GM10847 (cell line): ENCODE data around the gene PARN.

ENCODE experiments used
- POLR2A ChIP-seq: IDR thresholded peaks from 2 replicates; pipeline ENCODE4 v1.6.1; 2011; ENCODE audit not compliant: insufficient read length; ENCODE audit errors: extremely low read depth

The PARN gene

DNA sequence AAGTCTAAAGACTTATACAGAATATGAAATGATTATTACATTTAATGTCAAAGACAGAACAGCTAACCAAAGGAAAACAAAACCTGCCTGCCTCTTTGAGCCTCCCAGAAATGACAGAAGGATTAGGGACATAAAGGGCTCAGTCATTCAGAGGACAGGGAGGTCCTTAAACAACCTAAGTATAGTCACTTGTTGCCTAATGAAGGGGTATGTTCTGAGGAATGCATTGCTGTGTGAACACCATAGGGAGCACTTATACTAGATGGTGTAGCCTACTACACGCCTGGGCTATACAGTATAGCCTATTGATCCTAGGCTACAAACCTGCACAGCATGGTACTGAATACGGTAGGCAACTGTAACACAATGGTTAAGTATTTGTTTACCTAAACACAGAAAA lies 106.4 kb downstream of the PARN start:
- TF ChIP-seq POLR2A = no peak

DNA sequence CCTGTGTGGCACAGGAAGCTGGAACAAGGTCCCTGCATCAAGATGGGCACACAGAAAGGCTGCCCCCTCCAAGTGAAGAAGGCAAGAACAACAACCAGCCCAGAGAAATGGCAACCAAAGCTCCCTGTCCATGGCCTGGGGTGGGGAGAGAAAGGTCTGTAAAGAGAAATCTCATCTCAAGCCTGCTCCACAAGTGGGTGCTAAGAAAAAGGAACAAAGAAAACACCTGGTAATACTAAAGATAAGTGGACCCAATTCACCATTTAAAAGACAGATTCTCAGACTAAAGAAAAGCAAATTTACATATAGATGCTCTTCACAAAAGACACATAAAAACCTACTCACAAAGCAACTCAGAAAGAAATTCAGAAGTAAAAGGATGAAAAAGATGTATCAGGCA lies 107.4 kb downstream of the PARN start:
- no peak for TF ChIP-seq POLR2A

DNA sequence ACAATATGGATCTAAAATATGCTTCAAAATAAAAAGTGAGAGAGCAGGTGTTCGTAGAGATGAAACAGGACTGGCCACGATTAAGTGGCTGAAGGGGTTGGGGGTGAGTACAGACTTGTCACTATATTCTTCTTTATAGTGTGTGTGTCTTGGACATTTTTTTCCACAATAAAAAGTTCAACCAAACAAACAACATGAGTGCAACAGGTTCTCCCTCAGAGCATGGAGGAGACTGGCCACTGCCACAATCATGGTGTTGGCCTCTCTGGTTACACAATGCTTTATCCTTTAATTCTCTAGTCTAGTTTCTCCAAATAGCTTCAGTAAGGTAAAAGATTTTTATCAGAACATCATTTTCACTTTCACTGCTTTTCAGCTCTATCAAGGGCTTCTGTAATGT lies 109.3 kb downstream of the PARN start:
- no peak for TF ChIP-seq POLR2A

DNA sequence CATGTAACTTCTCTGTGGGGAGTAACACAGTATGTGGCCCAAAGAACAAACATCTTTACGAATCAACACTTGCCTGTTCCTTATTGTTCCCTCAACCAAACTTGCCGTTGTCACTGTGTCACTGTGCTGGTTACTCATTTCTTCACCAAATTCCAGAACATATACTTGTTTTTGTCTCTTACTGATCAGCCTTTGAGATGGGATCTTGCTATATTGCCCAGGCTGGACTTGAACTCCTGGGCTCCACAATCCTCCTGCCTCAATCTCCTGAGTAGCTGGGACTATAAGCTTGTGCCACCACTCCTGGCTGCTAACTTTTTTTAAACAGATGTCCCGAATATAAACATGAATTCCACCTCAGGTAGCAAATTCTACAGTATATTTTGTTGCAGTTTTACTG lies 115.1 kb downstream of the PARN start:
- TF ChIP-seq POLR2A = no peak

DNA sequence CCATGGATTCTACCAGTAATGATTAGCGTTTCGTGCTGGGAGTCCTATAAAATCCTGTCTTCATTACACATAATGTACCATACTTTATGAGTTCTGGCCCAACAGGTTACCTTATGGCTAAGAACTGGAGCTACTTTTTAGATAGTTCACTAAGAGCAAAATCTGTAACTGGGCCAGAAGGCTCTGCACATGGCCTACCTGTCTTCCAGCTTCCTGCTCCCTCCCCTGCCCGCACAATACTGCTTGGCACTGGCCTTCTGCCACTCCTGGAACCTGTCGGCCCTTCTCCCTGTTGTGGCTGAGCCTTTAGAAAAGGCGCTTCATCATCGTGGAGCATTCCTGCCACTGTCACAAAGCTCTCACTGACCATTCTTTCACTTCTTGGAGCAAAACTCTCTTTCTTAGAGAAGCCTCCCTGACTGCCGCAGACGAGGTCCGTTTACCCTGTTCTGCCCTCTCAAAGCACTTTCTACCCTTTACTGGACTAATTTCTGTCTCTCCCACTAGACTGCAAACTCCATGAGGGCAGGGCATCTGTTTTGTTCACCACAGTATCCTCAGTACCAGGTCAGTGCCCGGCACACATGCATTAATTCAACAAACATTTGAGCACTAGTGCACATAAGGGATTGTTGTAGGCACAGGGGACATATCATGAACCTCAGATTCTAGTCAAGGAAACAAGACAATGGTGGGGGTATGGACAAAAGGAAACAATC lies 116.5 kb downstream of the PARN start:
- TF ChIP-seq POLR2A = no peak

DNA sequence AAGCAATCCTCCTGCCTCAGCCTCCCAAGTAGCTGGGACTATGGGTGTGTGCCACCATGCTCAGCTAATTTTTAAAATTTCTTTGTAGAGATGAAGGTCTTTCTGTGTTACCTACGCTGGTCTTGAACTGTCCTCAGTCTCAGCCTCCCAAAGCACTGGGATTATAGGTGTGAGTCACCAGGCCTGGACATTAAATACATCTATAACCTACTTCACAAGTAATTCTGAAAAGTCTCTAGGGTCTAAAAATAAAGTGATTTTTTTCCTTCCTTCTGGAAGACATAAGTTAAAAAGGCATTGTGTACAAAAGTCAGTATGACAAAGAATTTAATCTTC lies 118.3 kb downstream of the PARN start:
- no peak for TF ChIP-seq POLR2A

DNA sequence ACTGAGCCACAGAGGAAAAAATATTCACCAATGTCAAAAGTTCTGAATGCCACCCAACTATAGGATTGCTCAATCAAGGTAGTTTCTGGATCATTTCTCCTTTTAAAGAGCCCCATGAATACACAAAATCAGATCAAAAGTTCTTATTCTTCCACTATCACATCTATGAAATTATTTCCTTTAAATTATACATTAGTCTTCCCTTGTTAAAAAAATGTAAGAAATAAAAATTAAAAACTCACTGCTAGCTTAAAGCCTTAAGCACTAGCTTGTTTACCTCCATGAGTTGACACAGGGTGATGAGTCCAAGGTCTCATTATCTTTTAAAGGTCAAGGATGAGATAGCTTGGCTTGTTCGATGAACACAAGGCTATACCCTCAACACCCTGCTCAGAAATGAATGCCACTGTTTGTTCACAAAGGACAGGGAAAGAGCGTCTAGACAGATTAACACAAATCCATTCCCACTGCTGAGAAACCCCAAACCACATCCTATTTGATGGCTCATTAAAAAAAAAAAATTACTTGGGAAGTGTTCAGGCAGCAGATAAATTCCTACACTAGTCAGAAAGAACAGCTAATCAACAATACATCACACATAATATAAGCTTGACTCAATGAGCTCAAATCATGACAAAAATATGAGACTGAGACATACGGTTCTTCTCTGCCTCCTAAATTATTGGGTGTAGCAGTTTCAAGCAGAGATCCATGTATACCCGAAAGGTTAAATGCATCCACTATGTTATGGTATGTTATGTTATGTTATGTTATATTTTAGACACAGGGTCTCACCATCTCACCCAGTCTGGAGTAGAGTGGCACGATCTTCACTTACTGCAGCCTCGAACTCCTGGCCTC lies 118.9 kb downstream of the PARN start:
- no peak for TF ChIP-seq POLR2A

DNA sequence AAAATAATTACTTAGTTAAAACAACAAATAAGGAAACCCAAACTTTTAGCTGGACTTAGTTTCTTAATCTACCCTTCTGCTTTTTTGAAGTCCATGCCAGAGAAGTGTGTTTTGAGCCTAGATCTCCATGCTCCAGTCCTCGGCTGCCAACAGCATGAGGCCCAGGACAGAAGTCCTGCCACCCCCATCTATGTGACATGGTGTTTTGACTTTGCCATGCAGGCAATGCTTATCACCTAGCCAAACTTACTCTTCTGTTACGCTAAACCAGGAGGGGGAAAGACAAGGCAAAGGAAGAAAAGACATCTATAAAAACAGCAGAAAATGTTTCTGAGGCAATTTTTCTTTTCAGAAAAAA lies 119.5 kb downstream of the PARN start:
- TF ChIP-seq POLR2A = no peak

DNA sequence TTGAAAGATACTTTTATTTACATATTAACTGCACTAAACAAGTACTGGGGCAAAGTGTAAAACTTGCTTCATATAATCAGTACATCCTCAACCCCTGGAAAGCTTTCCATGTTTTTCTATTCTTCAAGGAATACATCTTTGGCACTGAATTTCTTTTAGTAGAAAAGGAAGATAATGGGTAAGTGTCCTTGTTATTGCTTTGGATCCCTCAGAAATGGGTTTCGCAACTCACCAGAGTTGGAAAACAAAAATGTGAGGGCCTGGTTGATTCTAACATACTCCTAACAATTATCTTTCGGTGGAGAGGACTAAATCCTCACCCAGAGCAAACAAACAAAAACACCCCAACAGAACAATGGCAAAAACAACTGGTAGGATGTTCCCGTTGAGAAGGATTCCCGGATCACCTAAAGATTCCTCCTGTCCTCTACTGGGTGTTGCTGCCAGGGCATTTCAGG lies 120.4 kb downstream of the PARN start:
- TF ChIP-seq POLR2A = no peak

DNA sequence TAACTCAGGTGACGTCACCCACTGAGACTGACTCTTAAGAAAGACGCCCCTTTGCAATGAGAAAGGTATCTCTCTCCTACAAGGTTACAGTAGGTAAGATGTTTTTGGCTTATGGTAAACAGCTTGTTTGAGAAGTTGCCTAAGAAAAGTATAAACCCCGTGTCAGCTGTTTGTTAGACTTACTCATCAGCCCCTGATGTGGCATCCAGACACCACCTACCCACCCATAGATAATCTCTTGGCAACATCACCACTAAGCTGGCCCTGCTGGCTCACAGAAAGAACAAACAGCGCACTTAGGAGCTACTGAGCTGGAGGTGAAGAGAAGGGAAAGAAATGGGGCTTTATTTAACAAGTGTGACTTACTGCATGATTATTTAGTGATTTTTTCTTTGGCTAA lies 121.0 kb downstream of the PARN start:
- TF ChIP-seq POLR2A = no peak

DNA sequence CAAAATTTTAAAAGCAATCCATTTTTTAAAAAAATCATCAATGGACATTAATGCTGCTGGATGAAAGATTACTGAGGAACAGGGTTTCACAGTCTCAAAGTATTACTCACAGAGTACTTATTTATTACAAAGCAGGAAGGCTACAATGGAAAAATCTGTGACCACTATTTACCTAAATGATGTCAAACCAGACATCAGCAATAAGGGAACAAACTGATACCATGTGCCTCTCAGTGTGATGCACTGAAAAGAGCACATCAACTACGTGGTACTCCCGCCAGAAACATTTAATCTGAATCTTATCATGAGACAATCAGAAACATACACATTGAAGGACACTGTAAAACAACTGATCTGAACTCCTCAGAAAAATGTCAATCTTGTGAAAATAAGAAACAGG lies 124.2 kb downstream of the PARN start:
- no peak for TF ChIP-seq POLR2A

DNA sequence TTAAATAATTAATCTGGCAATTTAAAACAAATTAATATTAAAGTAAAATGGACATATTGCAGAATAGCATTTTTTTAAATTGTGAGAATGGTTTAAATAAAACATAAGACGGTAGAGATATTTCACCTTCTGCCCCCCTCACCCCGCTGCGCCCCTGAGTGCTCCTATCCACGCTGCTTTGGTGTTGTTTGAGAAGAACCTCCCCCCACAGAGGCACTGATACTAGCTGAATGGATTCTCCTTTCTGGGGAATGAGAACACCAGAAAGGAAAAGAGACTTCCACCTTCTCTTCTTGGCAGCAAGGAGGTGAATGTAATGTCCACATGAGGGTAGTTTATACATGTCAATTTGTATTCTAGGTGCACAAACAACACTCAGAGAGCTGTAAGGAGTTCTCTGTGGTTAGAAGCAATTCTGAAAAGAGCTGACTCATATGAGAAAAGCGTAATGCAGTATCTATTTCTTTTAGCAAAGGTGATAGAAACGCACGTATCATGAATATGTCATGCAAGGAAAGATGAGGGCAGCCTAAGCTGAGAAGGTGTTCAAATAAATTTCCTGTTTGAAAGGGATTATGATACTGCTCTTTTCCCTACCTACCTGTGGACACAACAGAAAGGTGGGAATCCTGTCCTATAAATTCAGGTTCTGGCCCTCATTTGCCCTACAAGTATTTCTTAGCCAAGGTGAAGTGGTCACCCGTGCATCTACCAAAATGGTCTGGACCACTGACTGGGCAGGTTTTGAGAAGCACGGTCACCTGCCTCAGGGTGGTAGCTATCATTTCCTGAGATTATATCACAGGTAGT lies 126.9 kb downstream of the PARN start:
- TF ChIP-seq POLR2A = no peak

DNA sequence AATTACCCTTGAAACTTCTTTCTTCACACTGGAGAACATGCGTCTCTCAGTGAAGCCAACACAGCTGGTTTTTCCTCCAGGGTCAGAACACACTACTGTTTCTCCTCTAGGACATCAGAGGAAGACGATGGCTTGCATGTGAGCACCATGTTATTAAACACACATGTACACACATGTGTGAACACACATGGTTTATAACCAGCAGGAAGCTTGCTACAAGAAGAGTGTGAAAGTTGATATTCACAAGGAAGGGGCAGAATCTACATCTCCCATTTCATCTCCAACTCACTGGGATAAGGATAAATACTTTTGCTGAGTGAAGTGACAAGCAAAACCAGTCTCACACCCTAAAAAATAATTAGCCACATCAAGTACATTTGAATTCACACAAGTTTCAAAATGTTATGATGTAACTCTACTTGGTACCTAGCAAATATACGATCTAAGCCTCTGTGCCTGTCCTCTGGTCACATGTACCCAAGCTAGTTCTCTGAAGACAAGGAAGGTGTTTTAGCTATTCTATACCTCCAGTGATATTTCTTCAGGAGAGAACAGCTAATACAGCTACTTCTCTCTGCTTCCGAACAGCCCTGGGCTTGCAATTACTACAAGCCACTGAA lies 127.7 kb downstream of the PARN start:
- TF ChIP-seq POLR2A = no peak

DNA sequence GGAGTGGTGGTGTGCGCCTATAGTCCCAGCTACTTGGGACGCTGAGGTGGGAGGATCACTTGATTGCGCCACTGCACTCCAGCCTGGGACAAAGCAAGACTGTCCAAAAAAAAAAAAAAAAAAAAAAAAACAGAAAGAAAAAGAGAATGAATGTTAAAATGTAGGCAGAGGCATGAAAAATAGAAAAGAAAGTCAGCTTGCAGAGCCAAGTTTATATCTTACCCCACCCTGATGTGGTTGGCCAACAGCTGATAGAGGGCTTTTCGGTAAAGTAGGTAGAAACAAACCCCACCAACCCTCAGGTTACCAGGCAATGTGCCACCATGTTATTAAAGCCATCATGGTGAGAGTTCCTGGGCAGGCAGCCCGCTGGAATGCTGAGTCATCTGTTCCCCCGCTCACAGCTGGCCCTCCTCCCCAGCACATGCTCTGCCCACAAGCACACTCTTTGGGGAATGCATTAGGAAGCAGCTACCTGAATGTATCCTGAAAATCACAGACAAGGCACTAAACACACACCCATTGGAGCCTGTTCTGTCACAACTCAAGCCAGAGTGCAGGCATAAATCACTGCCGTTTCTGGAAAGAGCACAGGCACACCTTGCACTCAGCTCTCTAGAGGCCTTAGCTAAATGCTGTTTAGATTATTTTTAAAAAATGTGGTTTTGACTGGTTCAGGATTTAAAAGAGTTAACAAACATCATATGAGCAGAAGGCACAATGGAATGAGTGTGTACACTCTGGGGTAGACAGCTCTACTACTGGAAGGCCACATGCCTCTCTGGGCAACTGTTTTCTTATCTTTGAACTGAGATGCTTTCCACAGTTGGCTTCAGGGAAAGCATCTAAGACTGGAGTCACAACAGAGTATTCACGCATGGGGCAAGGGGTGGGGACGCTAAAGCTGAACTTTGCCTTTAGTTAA lies 128.5 kb downstream of the PARN start:
- TF ChIP-seq POLR2A = no peak
